NCI-H1105 (cell line): Measurements from ENCODE around the gene TBKBP1.
A peak's percentile ranks its signal among the peaks of the same experiment; 100 is the strongest.

Experiments used
- DNase-seq: peaks from one replicate; lab custom pipeline; 2025; lab: John Stamatoyannopoulos, UW

TBKBP1 gene

DNA sequence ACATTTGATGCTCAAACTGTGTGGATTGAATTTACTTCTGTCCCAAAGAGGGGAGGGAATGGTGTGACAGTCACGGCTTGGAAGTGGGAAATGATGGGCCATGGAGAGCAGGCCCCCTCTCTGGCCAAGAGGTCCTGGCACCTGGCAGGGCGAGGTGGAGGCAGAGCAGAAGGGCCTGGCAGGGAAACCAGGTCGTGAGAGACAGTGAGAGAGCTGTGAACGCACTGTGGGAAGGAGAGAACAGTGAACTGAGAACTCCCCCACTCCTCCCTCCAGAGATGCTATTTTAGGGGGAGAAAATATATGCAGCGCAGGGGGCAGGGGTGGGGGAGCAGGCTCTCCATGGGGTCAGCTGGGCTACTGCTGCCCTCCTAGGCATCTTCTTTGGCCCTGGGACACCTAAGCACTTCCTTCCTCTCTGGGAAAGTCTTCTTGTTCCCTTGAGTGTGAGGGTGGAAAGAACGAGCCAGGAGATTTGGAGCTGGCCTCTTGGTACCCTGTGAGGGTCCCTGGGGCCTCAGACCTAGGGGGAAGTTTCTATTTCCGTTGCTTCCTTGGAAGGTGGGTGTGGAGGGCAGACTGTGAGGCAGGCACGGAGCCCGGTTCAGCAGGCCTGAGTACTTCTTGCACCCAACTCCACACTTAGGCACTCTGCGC lies 21.8 kb downstream of the TBKBP1 start:
- DNase-seq, result no peak

DNA sequence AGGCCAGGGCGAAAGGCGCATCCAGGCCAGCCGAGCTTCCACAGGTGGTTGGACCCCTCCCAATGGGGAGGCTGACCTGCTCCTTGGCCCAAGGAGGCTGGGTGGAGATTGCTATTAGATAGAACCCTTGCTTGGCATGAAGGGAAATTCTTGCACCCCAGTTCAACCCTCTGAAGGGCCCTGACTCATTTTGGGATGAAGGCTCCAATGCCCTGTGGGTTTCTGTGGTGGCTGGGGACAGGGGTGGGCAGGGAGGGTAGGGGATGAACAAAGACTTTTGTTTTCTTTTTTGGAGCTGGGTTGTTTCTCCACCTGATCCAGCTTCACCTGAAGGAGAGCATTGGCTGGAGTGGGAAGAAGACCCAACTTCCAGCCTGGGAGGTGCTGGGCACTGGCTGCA lies 22.4 kb downstream of the TBKBP1 start:
- no peak for DNase-seq

DNA sequence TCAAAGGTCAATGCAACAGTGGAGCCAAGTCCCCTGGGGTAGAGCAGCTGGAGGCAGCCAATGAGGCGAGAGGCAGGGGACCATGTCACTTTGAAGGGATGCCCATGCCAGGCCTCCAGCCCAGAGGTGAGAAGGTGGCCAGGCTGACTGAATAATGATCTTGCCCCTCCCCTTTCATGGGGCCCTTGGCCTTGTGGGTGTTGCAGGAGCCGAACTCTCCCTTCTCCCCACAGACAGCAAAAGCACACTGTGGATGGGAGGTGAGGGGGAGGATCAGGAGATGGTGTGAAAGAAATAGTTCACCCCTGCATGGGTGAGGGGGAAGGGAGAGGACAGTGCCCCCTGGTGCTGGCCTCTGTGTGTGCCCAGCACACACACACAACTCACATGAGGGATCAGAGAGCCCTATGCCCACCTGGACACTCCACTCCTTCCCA lies 23.3 kb downstream of the TBKBP1 start:
- no peak for DNase-seq

DNA sequence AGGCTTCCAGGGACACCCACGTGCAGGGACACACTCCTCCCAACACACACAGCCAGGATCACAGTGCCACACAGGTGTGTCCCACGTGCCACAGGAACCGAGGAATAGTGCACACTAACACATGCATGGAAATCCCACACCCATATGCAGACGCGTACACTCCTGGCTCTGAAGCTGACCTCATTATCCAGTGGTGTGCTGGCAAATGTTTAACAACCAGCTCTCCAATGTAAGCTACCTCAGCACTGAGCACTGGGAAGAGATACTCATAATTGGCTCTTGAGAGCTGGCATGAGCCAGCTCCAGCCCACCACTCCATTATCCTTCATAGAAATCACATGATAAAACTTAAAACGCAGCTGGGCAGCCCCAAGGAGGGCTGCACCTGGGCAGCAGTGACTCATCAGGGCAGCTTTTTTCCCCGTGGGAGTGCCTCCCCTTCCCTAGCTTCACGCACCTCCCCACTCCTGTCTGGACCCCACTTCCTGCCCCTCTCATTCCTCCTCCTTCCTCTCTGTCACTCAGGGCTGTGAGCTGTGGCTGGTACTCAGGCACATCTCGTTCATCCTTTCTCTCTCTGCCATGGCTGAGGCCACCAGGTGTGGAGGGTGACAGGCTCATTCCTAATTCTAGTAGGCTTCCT lies 24.1 kb downstream of the TBKBP1 start:
- DNase-seq, result no peak

DNA sequence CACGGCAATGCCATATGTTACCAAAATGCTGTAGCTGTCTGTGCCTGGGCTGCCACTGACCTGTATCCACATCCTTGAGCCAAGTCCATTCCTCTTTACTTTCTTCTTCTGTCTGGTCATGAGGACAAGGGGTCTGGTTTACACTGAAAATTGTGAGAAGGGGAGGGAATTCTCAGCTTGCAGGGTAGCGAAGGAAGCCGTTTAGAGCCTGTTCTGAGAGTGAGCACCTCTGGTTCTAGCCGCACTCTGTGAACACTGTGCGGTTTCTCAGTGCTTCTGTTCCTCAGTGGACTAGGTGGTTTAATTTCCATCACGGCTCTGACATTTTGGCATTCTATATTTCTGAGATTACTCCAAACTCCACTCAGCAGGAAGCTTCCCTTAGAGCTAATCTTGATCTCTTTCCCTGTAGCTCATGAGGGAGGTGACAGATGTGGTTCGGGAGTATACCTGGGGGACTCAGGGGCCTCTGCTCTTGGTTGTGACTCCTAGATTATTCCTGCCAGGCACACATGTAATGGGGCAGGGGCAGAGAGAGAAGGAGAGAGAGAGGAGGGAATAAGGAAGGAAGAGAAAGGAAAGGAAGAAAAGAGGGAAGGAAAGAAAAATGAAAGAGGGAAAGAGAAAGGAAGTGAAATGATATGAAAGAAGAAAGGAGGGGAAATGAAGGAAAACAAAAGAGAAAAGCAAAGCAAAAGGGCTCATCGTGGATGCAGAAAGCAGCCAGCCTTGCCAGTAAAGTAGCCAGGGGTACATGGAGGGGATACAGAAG lies 24.9 kb downstream of the TBKBP1 start:
- DNase-seq, result no peak

DNA sequence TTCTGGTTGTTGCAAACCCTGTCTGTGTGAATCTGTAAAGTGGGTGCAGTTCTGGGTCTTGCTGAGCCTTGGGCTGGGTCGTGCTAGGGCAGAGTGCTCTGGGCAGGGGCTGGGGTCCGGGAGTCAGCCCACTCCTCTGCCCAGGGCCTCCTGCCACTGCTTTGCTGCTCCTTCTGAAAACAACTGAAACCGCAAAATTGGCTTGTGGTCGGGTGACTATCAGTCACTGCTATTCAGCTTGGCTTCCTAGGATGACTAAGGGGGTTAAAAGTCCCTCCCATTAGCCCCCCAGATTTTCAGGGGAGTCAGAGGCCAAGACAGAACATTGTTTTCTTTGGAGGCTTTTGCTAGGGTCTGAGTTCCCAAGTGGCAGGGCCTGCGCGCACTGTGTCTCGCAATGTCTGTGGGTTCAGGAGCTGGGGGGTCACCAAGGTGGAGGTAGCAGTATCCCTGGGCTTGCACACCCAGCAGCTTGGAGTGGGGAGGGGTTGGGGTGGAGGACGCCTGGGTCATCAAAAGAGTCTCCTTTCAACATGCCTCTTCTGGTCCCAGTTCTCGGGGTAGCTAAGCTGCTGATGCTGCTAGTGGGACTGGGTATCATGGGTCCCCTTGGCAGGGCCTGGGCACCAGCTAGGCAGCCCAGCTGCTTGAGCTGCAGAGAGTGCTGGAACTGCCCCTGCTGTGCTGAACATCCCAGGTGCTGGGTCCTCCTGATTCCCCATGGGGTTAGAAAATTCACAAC lies 25.6 kb downstream of the TBKBP1 start:
- DNase-seq, result no peak

DNA sequence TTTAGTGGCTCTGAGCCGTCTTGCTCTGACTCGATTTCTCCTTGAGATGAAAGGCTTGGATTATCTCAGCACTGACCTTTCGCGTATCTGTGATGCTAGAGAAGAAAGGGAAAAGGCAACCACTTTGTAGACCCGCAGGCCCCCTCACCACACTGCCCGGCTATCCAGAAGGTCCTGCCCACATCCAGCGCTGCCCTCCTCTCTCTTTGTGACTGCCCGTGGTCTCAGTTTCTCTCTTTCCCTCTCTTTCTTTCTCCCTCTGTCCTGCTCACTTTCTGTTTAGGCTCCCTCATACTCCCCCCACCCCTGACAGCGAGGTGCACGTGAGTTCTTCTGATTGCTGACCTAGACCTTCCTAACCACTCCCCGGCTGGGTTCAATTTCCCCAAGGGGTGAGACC lies 26.2 kb downstream of the TBKBP1 start:
- no peak for DNase-seq

DNA sequence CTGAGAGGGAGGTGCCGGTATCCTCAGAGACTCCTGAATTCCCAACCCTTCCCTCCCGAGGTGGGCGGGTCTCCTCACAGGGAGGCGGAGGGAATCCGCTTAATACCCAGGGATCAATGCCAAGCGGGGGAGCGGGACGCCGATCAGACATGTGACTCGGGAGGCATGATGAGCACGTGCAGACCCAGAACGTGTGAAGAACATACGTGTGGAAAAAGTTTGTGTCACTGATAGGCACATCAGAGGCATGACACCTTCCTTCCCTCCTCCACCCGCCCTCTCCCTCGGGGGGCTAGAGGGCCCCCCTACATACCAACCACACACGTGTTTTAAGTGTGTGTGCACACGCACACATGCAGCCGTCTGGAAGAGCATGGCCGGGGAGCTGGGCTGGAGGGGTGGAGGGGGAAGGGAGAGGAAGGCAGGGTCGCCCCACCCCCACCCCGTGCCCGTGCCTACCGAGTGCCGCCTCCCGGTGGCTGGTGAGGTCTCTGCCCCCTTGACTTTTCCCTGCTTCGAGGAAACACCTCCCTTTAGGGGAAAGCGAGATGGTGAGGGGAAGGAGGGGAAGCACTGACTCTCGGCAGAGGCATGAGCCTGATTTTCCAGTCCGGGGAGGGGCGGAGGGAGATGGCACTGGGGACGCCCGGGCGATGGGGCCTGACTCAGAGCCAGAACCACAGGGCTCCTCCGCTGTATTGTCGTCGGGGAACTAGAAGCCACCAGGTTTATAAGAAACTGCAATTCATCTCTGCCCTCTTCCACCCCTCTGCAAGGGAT lies 27.0 kb downstream of the TBKBP1 start:
- DNase-seq, result no peak

DNA sequence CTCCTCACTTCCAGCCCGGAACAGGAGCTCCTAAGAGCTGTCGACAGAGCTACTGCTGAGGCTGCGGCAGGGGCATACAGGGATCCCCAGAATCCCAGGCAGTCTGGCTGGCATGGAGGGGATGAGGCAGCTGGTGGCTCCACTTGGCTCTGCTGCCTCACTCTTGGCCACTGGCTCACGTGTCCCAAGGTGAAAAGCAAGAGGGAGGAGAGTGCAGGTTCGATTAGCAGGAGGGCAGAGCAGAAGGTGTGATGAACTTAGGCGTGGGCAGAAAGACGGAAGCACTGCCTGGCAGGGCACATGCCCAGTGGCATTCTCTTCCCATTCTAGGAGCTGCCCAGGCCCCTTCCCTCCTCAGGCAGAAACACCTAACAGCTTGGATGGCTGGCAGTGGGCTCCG lies 27.8 kb downstream of the TBKBP1 start:
- DNase-seq, result no peak

DNA sequence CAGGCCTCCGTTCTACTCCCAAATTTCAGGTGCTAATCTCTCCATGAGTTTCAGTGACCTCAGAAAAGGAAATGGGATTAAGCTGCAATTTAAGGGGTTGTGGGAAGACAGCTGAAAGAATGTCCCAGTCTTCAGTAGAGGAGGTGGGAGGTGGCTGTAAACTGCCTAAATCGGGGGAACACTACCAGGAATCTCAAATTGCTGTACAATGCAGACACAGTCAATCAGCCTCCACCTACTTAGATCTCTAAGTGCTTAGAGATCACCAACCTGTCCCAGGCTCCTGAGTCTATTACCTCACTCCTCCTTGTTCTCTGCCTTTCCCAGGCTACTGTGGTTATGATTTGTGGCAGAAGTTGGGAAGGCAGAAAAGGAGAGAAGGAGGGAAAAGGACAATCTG lies 30.7 kb downstream of the TBKBP1 start:
- no peak for DNase-seq

DNA sequence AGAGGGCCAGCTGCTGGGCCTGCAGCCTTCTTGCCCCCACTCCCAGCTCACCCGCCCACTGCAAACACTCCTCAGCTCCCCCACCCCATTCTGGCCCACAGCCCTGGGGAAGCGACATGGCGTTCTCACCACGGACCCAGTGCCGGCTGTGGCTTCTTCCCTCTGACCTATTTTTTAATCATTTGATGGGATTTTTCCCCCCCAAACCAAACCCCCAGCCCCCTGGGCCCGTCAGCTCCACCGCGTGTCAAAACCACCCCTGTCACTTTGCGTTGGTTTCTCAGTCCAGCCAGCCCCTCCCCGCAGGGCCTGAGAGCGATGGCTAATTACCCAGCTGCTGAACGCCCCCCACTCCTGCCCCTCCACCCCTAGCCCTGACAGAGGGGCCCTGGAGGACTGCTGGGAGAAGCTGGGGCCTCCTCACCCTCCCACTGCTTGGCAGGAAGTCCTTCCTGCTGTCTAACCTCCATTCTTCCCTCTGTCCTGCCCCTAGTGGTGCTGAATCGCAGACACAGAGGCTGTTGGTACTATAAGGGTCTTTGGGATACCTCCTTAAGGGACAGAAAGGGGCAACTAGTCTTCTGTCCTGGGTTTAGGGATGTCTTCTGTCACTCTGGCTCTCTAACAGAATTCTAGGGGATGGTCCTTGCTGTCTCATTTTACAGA lies 31.6 kb downstream of the TBKBP1 start:
- no peak for DNase-seq

DNA sequence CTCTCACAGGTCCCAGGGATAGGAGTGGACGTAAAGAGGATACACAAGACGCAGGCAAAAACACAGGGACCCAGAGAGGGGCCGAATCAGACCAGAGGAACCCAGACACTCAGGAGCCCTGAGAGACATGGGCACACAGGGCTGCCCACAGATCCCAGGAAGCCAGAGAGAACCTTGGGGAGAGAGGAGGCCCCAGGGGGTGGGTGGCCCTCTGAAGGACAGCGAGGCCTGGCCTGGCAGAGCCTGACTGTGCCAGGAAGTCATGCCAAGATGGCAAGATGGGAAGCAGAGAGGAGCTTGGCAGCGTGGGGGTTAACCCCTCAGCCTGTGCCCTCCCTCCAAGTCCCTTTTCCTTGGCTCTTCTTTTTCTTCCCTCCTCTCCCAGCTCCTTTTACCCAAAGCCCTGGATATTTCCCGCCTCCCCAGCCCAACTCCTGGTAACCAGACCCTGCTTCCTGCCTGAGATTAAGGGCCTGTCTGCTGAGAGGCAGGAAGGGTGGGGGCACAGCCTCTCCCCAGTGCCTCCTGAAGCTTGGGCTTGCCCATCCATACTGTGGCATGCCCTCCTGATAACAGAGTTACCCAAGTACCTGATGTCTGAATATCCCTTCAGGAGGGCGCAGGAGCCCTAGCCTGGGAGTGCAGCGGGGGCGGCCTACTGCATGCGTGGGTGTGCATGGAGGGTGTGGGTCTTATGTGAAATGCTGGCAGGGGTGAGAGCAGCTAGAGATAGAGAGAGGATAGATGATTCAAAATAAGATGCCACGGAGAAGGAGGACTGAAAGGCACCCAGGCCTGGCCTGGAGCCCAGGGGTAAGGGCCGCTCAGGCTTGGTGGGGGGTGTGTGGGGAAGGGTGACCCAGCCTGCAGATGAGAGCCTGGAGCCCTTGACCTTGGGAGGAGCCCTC lies 33.1 kb downstream of the TBKBP1 start:
- no peak for DNase-seq

DNA sequence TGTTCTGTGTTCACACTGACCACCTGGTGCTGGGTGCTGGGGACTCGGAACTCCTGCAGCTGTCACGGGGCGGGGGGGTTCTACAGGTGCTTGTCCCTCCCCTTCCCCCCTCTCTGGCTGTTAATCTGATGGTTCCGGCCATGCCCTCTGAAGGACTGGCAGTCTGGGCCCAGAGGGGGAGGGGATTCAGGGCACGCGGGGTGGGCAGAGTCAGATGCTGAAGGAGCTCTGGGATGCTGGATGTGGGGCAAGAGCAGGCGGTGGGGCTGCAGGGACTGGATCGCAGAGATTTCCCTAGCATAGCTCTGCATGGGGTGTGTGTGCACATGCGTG lies 33.7 kb downstream of the TBKBP1 start:
- DNase-seq, result no peak

DNA sequence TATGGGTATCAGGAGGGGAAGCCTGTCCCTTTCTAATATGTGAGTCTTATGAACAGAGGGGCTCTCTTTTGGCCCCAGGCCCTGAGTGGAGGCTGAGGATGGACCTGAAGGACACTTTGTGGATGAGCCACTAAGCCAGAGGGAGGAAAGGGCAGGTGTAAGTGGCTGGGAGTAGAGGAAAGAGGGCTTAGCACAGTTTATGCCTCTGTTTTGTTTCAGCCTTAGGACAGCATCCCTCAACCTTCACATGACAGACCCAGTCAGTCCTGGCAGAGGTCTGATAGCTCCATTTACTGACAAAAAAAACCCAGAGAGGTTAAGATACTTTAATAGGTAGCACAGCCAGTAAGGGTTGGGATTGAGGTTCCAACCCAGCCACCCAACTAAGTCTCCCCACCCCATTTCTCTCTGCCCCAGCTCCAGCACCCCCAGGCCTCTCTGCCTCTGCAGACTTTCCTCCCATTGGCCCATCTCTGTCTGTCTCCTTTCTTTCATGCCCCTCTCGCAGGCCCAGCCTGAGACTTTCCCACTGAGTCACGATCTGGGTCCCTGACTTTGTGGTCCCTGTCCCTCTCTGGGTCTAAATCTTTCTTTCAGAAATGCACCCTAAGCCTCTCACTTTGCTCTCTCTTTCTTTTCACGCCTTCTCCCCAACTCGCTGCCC lies 34.4 kb downstream of the TBKBP1 start:
- DNase-seq, result no peak

DNA sequence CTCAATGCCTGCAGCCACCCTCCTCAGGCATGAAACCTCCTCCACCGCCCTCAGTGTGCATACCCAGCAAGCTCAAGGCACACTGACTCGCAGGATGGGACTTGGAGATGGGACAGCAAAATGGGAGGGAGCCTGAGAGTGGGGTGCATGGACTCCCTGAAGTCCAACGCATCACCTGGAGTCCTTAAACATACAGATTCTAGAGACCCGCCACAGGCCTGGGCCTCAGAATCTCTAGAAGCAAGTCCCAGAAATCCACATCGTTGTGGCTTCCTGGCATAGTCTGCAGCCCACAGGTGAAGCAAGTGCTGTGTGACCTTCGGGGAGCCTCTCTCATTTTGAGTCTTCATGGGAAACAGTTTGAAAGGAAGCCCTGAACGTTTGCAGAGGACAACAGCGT lies 35.5 kb downstream of the TBKBP1 start:
- DNase-seq, result no peak

DNA sequence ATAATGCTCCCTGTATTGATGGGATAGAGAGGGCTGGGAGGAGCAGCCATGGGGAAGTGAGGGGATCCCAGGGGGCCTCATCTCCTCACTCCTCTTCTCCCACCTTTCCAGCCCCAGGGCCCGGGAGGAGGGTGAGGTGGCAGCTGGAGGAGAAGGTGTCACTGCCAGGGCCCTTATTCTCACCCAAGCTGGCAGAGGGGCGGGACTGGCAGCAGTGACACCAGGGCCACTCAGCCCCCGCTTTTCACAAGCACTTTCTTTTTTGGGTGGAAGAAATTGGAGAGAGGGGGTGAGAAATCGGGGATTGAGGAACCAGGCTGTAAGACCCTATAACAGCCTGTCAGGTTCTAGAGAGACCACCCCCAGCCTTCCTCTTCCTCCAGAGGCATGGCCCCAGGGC lies 36.7 kb downstream of the TBKBP1 start:
- DNase-seq, result no peak

DNA sequence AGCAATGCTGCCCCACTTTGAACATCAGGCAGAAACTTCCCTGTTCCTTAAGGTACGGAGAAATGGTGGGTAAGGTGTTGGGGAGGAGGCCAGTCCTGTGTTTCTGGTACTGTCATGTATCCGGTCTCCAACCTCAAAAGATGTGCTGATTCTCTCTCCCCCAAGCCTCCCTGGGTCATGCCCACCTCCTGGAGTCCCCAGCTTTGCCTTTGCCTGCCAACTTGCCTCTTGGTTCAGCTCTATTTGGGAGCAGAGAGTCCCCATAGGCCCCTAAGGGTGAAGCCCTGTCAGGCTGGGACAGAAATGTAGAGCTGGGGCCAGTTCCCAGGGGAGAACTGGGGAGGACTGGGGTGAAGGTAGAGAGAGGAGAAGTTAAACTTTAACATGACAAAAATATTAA lies 37.4 kb downstream of the TBKBP1 start:
- DNase-seq, result no peak

DNA sequence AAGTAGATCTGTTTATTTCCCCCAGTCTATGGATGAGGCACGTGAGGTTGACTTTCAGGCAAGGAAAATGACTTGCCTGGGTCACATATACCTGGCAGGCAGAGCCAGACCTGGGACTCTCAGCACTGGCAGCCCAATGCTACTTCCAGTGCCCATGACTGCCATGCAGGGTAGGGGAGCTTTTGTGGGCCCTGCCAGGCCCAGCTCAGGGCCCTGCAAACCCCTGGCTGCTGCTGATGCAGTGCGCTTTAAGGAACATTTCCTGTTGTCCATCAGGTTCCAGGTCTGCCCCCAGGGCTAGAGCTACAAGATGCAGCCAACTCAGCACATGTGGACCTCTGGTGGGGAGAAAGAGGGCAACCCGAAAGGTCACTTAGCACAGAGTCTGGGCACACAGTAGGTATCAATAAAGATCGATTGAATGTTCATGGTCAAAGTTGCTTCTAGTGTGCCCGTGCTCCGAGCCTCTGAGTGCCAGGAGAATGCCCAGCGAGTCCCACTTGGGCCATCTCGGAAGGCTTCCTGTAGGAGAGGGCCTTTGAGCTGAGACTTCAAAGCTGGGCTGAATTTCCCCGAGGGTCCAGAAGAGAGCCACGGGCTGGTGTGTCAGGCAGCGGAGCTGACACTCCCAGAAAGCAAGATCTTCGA lies 38.6 kb downstream of the TBKBP1 start:
- no peak for DNase-seq

DNA sequence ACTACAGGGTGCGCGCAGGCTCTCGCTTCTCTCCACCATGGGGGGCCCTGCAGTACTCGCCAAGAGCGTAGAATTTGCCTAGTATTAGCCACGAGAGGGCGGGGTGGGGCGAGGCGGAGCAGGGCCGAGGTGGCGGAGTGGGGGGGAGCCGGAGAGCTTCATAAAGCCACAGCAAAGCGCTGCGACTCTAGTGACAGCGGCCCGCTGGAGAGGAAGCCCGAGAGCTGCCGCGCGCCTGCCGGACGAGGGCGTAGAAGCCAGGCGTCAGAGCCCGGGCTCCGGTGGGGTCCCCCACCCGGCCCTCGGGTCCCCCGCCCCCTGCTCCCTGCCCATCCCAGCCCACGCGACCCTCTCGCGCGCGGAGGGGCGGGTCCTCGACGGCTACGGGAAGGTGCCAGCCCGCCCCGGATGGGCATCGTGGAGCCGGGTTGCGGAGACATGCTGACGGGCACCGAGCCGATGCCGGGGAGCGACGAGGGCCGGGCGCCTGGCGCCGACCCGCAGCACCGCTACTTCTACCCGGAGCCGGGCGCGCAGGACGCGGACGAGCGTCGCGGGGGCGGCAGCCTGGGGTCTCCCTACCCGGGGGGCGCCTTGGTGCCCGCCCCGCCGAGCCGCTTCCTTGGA lies 39.2 kb downstream of the TBKBP1 start, which contains the start of gene TBX21:
TSS of gene TBX21 (plus strand) at position 190 of the 627 bp plus-strand sequence. CDS start at position 409, 219 bp downstream.
- peak; percentile 67 for DNase-seq
